Astrocyte of the cerebellum (primary cell): ENCODE results near the gene BRK1.
"Not testable (repeated sequence)": the region's sequence is repeated elsewhere in the genome, so short reads cannot be mapped to it uniquely, and the experiment has no call there.

ENCODE experiments used
- DNase-seq: peaks from one replicate; pipeline ENCODE4 v3.0.0-alpha.2; 2011; ENCODE audit warnings: low read depth
- H3K4me3 ChIP-seq: 2 replicates; pipeline ENCODE4 v1.5.1; 2011; ENCODE audit warnings: mild to moderate bottlenecking, low read depth, low read length, moderate library complexity
- in situ Hi-C: cut with HindIII; loops from 2 replicates; pipeline ENCODE4 v1.10.0; 2017; ENCODE audit warnings: low sequenced_read_pairs
- TF ChIP-seq, protein P1 (sequence below): IDR thresholded peaks from 2 replicates; pipeline ENCODE4 v1.5.1; 2012; ENCODE audit warnings: low read length, low read depth, moderate library complexity, mild to moderate bottlenecking; ENCODE audit errors: missing control alignments

BRK1 gene

DNA sequence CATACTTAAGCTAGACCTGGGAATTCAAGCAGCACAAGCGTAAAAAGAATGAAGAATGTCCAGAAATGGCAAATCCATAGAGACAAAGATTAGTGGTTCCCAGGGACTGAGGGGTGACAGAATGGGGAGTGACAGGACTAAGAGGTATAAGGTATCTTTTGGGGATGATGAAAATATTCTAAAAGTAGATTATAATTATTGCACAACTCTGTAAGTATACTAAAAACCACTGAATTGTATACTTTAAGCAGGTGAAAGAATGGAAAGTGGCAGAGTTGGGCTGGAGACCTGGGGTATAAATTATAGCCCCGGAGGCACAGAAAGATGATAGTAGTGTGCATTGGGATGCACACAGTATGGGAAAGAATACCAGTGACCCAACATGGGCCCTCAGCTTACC, 5.6 kb downstream of the BRK1 start:
- TF ChIP-seq, protein P1, sequence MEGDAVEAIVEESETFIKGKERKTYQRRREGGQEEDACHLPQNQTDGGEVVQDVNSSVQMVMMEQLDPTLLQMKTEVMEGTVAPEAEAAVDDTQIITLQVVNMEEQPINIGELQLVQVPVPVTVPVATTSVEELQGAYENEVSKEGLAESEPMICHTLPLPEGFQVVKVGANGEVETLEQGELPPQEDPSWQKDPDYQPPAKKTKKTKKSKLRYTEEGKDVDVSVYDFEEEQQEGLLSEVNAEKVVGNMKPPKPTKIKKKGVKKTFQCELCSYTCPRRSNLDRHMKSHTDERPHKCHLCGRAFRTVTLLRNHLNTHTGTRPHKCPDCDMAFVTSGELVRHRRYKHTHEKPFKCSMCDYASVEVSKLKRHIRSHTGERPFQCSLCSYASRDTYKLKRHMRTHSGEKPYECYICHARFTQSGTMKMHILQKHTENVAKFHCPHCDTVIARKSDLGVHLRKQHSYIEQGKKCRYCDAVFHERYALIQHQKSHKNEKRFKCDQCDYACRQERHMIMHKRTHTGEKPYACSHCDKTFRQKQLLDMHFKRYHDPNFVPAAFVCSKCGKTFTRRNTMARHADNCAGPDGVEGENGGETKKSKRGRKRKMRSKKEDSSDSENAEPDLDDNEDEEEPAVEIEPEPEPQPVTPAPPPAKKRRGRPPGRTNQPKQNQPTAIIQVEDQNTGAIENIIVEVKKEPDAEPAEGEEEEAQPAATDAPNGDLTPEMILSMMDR = no peak
- DNase-seq = no peak
- no peak overlapping the region for H3K4me3 ChIP-seq
- in situ Hi-C loops = no loop called here

DNA sequence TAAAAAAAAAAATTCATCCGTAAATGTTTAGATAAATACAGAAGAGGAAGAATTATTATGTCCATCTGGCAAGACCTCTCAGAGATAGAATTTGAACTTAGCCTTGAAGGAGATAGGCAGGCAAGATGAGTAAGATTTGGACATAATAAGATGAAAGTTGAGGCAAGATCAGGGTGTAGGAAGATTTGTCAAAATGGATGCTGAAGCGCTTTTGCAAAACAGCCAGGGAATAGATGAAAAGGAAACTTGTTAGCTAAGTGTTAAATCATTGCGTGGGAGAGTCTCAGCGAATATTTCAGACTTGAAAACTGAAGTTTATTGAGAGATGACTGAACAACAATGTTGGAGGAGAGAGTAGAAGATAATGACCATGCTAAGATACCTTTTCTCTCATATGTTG, 7.2 kb downstream of the BRK1 start:
- no peak overlapping the region for H3K4me3 ChIP-seq
- in situ Hi-C loops = no loop called here
- DNase-seq = no peak
- TF ChIP-seq, protein P1 = no peak

DNA sequence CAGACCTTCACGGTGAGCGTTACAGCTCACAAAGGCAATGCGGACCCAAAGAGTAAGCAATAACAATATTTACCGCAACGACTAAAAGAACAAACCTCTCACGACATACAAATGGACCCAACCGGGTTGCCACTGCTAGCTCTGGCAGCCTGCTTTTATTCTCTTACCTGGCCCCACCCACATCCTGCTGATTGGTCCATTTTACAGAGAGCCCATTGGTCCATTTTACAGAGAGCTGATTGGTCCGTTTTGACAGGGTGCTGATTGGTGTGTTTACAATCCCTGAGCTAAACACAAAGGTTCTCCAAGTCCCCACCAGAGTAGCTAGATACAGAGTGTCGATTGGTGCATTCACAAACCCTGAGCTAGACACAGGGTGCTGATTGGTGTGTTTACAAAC, 20.4 kb downstream of the BRK1 start:
- H3K4me3 ChIP-seq, in situ Hi-C loops, DNase-seq: not testable (repeated sequence)

DNA sequence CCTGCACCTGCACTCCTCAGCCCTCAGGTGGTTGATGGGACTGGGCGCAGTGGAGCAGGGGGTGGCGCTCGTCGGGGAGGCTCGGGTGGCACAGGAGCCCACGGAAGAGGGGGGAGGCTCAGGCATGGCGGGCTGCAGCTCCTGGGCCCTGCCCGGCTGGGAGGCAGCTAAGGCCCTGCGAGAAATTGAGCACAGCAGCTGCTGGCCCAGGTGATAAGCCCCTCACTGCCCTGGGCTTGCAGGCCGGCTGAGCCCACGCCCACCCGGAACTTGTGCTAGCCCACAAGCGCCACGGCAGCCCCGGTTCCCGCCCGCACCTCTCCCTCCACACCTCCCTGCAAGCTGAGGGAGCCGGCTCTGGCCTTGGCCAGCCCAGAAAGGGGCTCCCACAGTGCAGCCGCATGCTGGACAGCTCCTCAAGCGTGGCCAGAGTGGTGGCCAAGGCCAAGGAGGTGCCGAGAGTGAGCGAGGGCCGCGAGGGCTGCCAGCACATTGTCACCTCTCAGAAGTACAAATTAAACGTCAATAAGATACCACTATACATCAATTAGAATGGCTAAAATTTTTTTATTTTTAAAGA, 21.0 kb downstream of the BRK1 start:
- in situ Hi-C loops = no loop called here
- DNase-seq = no peak
- H3K4me3 ChIP-seq = no peak overlapping the region
- TF ChIP-seq, protein P1 = no peak

DNA sequence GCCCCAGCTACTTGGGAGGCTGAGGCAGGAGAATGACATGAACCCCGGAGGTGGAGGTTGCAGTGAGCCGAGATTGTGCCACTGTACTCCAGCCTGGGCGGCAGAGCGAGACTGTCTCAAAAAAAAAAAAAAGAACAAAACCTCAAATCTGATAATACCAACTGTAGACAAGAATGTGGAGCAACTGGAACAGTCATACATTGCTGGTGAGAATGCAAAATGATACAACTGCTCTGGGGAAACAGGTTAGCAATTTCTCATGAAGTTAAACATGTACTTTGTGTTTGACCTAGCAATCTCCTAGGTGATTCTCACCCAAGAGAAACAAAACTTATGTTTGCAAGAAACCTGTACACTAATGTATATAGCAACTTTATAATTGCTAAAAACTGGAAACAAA, 21.7 kb downstream of the BRK1 start:
- no peak for DNase-seq
- TF ChIP-seq, protein P1 = no peak
- in situ Hi-C loops = no loop called here
- no peak overlapping the region for H3K4me3 ChIP-seq

DNA sequence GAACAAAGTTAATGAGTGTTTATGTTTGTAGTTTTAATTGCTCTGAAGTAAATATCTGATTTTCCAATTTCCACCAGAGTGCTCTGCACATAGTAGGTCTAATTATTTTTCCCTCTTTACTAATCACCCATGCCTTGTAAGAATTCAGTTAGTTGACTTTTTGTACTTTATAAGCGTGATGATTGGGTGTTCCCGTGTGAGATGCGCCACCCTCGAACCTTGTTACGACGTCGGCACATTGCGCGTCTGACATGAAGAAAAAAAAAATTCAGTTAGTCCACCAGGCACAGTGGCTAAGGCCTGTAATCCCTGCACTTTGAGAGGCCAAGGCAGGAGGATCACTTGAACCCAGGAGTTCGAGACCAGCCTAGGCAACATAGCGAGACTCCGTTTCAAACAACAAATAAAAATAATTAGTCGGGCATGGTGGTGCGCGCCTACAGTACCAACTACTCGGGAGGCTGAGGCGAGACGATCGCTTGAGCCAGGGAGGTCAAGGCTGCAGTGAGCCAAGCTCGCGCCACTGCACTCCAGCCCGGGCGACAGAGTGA, 25.6 kb downstream of the BRK1 start:
- in situ Hi-C loops = loop anchor here (10.0 kb wide), 1 partner anchor 64 kb away; no protein-coding TSS in a partner anchor

More for the DNA sequence above, 25.6 kb downstream of the BRK1 start:
- H3K4me3 ChIP-seq = peak overlapping the region; percentile 61
- TF ChIP-seq, protein P1 = no peak
- no peak for DNase-seq
